Measurements from ENCODE around the gene HIP1R. TPM values are rescaled to one million over a fixed set of nuclear protein-coding genes. Genes with fewer than 3 reads are reported as not detected.
A peak's percentile ranks its signal among the peaks of the same experiment; 100 is the strongest.

The HIP1R gene
- polyA plus RNA-seq, 1 of the 3 experiments (the other 2 are of a cell fraction) = 20.6 TPM

DNA sequence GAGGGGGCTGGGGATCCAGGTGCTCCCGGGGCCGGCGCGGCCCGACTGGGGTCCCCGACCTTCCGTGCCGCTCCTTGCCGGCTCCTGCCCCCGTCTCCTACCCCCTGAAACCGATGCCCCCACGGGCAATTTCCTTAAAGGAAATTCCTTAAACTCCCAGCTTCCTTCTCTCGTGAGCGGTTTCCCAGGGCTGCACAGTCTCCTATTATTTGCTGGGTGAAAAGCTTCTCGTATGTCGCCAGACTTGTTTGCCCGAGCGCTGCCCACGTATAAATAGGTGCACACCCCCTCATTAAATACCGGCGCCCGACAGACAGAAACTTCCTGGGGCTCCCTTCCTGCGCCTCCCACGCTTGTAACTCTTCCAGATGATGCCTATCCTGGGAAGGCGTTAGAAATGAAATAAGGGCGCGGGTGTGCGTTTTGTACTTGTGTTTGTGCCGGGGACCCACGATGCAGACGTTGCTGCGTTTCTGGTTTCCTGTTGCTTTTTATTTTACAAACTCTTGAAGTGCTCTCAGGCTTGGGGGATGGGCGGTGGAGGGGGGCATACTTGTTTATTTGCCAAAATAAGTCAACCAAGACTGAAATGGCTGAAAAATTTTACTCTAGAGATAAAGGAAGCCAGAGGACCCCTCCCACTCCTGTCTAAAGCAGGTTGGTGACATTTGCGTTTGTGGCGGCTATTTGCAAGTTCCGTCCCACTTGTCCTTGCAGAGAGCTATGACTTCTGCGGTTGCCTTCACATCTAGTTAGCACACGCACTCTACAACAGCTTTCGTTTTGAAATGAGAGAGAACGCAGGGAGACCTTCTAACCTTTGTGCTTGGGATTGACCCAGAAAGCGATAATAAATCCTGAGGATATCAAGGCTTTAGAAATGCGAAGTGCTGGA, 1.0 kb downstream of the HIP1R start:
- H3K9ac ChIP-seq = peak overlapping the region; percentile 64; the same call in 1 of the 2 replicates
- no peak for TF ChIP-seq JUND (IDR thresholded peaks at IDR 0.05)
- 0 out of 2 replicates have a peak, but pooled peaks have one; percentile 1 for TF ChIP-seq MXI1 (IDR thresholded peaks at IDR 0.05; ENCODE audit: low read depth, low read length)
- no peak for TF ChIP-seq POLR2AphosphoS5 (IDR thresholded peaks at IDR 0.05; ENCODE audit: low read depth, low read length)
- peaks cover 10 to 24% of the 10 kb centered on the region in 2 experiments for H3K4me1 ChIP-seq (ENCODE audit: control insufficient read depth in 1 of 2, insufficient read depth in 2 of 2, low read depth in 1 of 2, low read length in 1 of 2)
- H3K4me2 ChIP-seq = peak overlapping the region; percentile 95
- H3K9me2 ChIP-seq = no peaks in the 10 kb centered on the region
- no peak overlapping the region; a peak in 1 of 4 replicates for H3K27ac ChIP-seq (ENCODE audit: low read depth in 2 of 2, low read length in 1 of 2)
- peak overlapping the region; percentile 72 to 93 for H3K4me3 ChIP-seq (ENCODE audit: low read depth in 2 of 2, low read length in 1 of 2)
- H3K79me2 ChIP-seq (ENCODE audit: insufficient read depth) = peaks cover 27% of the 10 kb centered on the region
- no peaks in the 10 kb centered on the region for H3K27me3 ChIP-seq (ENCODE audit: insufficient read depth)
- CTCF ChIA-PET = interaction anchor here (0.6 to 4.9 kb wide), 7 partner anchors 9 to 845 kb away, joined by 3 to 24 read pairs (median 7); no protein-coding TSS in a partner anchor
- no peaks in the 10 kb centered on the region for H4K20me1 ChIP-seq (ENCODE audit: insufficient read depth)
- DNase-seq = peak; percentile 41
- 26% methylated on average over 34 of the region's 42 CpGs for WGBS (ENCODE audit: low lambda C conversion rate)
- POLR2A ChIA-PET = no interaction called here
- H2AFZ ChIP-seq (ENCODE audit: low read depth) = peak overlapping the region; percentile 90
- peaks cover 25% of the 10 kb centered on the region for H3F3A ChIP-seq (replicated peaks; ENCODE audit: insufficient read depth)
- no peaks in the 10 kb centered on the region for H3K9me3 ChIP-seq
- no peaks in the 10 kb centered on the region for H3K36me3 ChIP-seq (replicated peaks in 1 of 2; ENCODE audit: control insufficient read depth in 1 of 2, insufficient read depth in 2 of 2, low read length in 1 of 2)

- H3K4me1 ChIP-seq (ENCODE audit: control insufficient read depth in 1 of 2, insufficient read depth in 2 of 2, low read depth in 1 of 2, low read length in 1 of 2) = peaks cover 18 to 37% of the 10 kb centered on the region in 2 experiments
- no peak overlapping the region for H2AFZ ChIP-seq (ENCODE audit: low read depth)
- no peaks in the 10 kb centered on the region for H3K36me3 ChIP-seq (replicated peaks in 1 of 2; ENCODE audit: control insufficient read depth in 1 of 2, insufficient read depth in 2 of 2, low read length in 1 of 2)
- 91% methylated on average over 22 of the region's 22 CpGs for WGBS (ENCODE audit: low lambda C conversion rate)
- no peak overlapping the region for H3K4me2 ChIP-seq
- no peaks in the 10 kb centered on the region for H3K9me2 ChIP-seq
- CTCF ChIA-PET = interaction anchor here (1.3 to 2.0 kb wide), 2 partner anchors 22 to 44 kb away, joined by 5 to 7 read pairs; no protein-coding TSS in a partner anchor
- H3K9ac ChIP-seq = no peak overlapping the region
- H3K9me3 ChIP-seq = no peaks in the 10 kb centered on the region
- peaks cover 27% of the 10 kb centered on the region for H3K79me2 ChIP-seq (ENCODE audit: insufficient read depth)
- TF ChIP-seq SMC3 (IDR thresholded peaks at IDR 0.05; ENCODE audit: low read depth, low read length) (no peak), TAF1 (IDR thresholded peaks at IDR 0.05; ENCODE audit: borderline replicate concordance, low read depth, low read length) (no peak), JUND (IDR thresholded peaks at IDR 0.05) (no peak), FOXJ3 (CRISPR knock-in tag; IDR thresholded peaks at IDR 0.05) (no peak), EZH2phosphoT487 (IDR thresholded peaks at IDR 0.05; ENCODE audit: borderline replicate concordance, low read depth) (no peak), RFX5 (IDR thresholded peaks at IDR 0.05; ENCODE audit: low read length) (no peak), YY1 (IDR thresholded peaks at IDR 0.05; ENCODE audit: low read depth) (no peak), TEAD4 (IDR thresholded peaks at IDR 0.05; ENCODE audit: borderline replicate concordance, insufficient read depth) (no peak), GATA2 (CRISPR knock-in tag; IDR thresholded peaks at IDR 0.05) (no peak)
- TF ChIP-seq, protein P1, sequence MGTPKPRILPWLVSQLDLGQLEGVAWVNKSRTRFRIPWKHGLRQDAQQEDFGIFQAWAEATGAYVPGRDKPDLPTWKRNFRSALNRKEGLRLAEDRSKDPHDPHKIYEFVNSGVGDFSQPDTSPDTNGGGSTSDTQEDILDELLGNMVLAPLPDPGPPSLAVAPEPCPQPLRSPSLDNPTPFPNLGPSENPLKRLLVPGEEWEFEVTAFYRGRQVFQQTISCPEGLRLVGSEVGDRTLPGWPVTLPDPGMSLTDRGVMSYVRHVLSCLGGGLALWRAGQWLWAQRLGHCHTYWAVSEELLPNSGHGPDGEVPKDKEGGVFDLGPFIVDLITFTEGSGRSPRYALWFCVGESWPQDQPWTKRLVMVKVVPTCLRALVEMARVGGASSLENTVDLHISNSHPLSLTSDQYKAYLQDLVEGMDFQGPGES (IDR thresholded peaks at IDR 0.05; ENCODE audit: low read depth, low read length) = no peak
- no peak for DNase-seq
- no peak overlapping the region for H3K4me3 ChIP-seq (ENCODE audit: low read depth in 2 of 2, low read length in 1 of 2)
- H3K27ac ChIP-seq (ENCODE audit: low read depth in 2 of 2, low read length in 1 of 2) = no peak overlapping the region
- no peaks in the 10 kb centered on the region for H3K27me3 ChIP-seq (ENCODE audit: insufficient read depth)
- POLR2A ChIA-PET = no interaction called here
- peaks cover 34% of the 10 kb centered on the region for H3F3A ChIP-seq (replicated peaks; ENCODE audit: insufficient read depth)
- no peaks in the 10 kb centered on the region for H4K20me1 ChIP-seq (ENCODE audit: insufficient read depth)
These were observed 2.3 kb downstream of the HIP1R start for GRCh38 chr12:122837306-122838265.
